PC-3 (cell line): ENCODE results near the gene ATP5PB. TPM values are rescaled to one million over a fixed set of nuclear protein-coding genes. Genes with fewer than 3 reads are reported as not detected.

Source experiments
- ATAC-seq: fragments of 200-7000 bp; cut with Tn5 transposase; 2 replicates; pipeline ENCODE4 v1.9.1; 2020; ENCODE audit warnings: mild to moderate bottlenecking, moderate library complexity
- BruUV-seq: library from RNA; stranded (reverse); fragments of 400-500 nt; replicated peaks from 2 replicates; lab custom pipeline; 2021; lab: Mats Ljungman, UMichigan
- CTCF ChIA-PET: fragments of 300-600 bp; sonication (Branson Sonifier 250); formaldehyde crosslinking; loops from one replicate; lab custom pipeline; 2022; ENCODE audit warnings: antibody characterized with exemption; lab: Charles Lee
- POLR2A ChIA-PET: fragments of 300-600 bp; sonication (Branson Sonifier 250); formaldehyde crosslinking; loops from one replicate; lab custom pipeline; 2022; ENCODE audit warnings: antibody characterized with exemption; ENCODE audit not compliant: unreplicated experiment; lab: Charles Lee
- DNase-seq: peaks from one replicate; pipeline ENCODE4 v3.0.0-alpha.2; 2015
- H2AFZ ChIP-seq: fragments of 300-600 bp; sonication (generic); 2 replicates; pipeline ENCODE4 v1.6.0; 2016; ENCODE audit warnings: antibody characterized with exemption, low read length
- H3F3A ChIP-seq: fragments of 300-600 bp; sonication (generic); one replicate; pipeline ENCODE4 v1.6.0; 2017; ENCODE audit warnings: antibody characterized with exemption, low read length, control low read depth, mild to moderate bottlenecking; ENCODE audit not compliant: unreplicated experiment
- H3K27ac ChIP-seq: fragments of 300-600 bp; sonication (generic); 2 replicates; pipeline ENCODE4 v1.5.1; 2016; ENCODE audit warnings: mild to moderate bottlenecking, low read length
- H3K27me3 ChIP-seq: fragments of 300-600 bp; sonication (generic); 2 replicates; pipeline ENCODE4 v1.6.1; 2016; ENCODE audit warnings: low read length, mixed read lengths
- H3K36me3 ChIP-seq: fragments of 300-600 bp; sonication (generic); 2 replicates; pipeline ENCODE4 v1.6.1; 2016; ENCODE audit warnings: low read depth, mixed run types, low read length, mixed read lengths
- H3K4me1 ChIP-seq: fragments of 300-600 bp; sonication (generic); 2 replicates; pipeline ENCODE4 v1.5.1; 2016; ENCODE audit warnings: low read length; ENCODE audit not compliant: insufficient read depth
- H3K4me2 ChIP-seq: fragments of 300-600 bp; sonication (generic); 2 replicates; pipeline ENCODE4 v1.6.0; 2016; ENCODE audit warnings: low read length
- H3K4me3 ChIP-seq: fragments of 300-600 bp; sonication (generic); 2 replicates; pipeline ENCODE4 v1.5.1; 2016; ENCODE audit warnings: mild to moderate bottlenecking, low read length, mixed read lengths
- H3K79me2 ChIP-seq: fragments of 300-600 bp; sonication (generic); 2 replicates; pipeline ENCODE4 v1.6.1; 2017; ENCODE audit warnings: low read length, mixed read lengths
- H3K9ac ChIP-seq: fragments of 300-600 bp; sonication (generic); 2 replicates; pipeline ENCODE4 v1.6.0; 2016; ENCODE audit warnings: mild to moderate bottlenecking, low read length
- H3K9me2 ChIP-seq: fragments of 300-600 bp; sonication (generic); replicated peaks from 2 replicates; pipeline ENCODE4 v1.6.1; 2016; ENCODE audit warnings: mixed run types, low read length, mixed read lengths
- H3K9me3 ChIP-seq: fragments of 300-600 bp; sonication (generic); 2 replicates; pipeline ENCODE4 v1.6.1; 2016; ENCODE audit warnings: low read length, mixed read lengths
- H4K20me1 ChIP-seq: fragments of 300-600 bp; sonication (generic); 2 replicates; pipeline ENCODE4 v1.6.1; 2016; ENCODE audit warnings: low read length, mixed read lengths
- EZH2 ChIP-seq: fragments of 300-600 bp; sonication (generic); IDR thresholded peaks from one replicate; pipeline ENCODE4 v1.6.1; 2017; ENCODE audit warnings: antibody characterized with exemption, mild to moderate bottlenecking, low read length; ENCODE audit not compliant: unreplicated experiment
- EZH2phosphoT487 ChIP-seq: fragments of 300-600 bp; sonication (generic); IDR thresholded peaks from 2 replicates; pipeline ENCODE4 v1.6.1; 2018; ENCODE audit warnings: mild to moderate bottlenecking, antibody characterized with exemption, low read length, borderline replicate concordance
- intact Hi-C: fragments of 100-400 bp; cut with micrococcal nuclease; formaldehyde crosslinking; loops from 2 replicates; pipeline ENCODE4 v1.9.0; 2023
- total RNA-seq: library from RNA; depleted of rRNA; stranded (reverse); fragments of >200 nt; gene quantifications from 2 replicates; pipeline ENCODE4 v1.2.3, GENCODE V29; 2014
- TF ChIP-seq, protein P1 (sequence below): fragments of 300-600 bp; sonication (generic); conservative IDR thresholded peaks from 2 replicates; pipeline ENCODE4 v1.5.1; 2017; ENCODE audit warnings: antibody characterized with exemption, low read depth, mild to moderate bottlenecking, low read length

ATP5PB gene
- total RNA-seq, 1 experiment from 2014 or later = 612 TPM

DNA sequence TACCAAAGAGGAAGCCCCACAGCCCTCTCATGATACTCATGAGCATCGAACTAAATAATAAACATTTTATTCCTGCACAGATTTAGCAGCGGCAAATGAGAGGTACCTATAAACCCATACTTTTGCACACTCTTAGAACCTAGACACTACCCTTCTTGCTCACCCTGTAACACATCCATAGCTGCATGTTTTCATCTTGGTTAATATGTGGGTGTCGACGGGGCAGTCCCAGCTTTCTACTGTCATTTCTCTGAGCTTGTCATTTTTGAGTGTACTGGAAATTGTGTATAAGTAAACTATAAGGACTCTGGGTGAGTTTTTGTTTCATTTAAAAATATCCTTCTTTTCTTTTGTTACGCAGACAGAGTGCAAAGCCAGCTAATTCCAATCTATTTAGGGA is 47.2 kb upstream of the ATP5PB start:
- H3K27ac ChIP-seq = no peak overlapping the region
- ATAC-seq = no peak
- H3K4me3 ChIP-seq = no peak overlapping the region
- no peak for DNase-seq
- CTCF ChIA-PET = no interaction called here
- H3F3A ChIP-seq = no peaks in the 10 kb centered on the region
- peaks cover 7% of the 10 kb centered on the region; the same call in 1 of the 2 replicates for H3K4me1 ChIP-seq
- H2AFZ ChIP-seq = no peak overlapping the region
- no peaks in the 10 kb centered on the region for H3K79me2 ChIP-seq
- H3K27me3 ChIP-seq = peaks cover 8% of the 10 kb centered on the region
- no peaks in the 10 kb centered on the region for H3K9me3 ChIP-seq
- H3K36me3 ChIP-seq = no peaks in the 10 kb centered on the region
- H3K9ac ChIP-seq = no peak overlapping the region
- POLR2A ChIA-PET = no interaction called here
- no peak overlapping the region for H3K4me2 ChIP-seq
- no peak for TF ChIP-seq EZH2phosphoT487
- no peak for TF ChIP-seq EZH2
- TF ChIP-seq, protein P1, sequence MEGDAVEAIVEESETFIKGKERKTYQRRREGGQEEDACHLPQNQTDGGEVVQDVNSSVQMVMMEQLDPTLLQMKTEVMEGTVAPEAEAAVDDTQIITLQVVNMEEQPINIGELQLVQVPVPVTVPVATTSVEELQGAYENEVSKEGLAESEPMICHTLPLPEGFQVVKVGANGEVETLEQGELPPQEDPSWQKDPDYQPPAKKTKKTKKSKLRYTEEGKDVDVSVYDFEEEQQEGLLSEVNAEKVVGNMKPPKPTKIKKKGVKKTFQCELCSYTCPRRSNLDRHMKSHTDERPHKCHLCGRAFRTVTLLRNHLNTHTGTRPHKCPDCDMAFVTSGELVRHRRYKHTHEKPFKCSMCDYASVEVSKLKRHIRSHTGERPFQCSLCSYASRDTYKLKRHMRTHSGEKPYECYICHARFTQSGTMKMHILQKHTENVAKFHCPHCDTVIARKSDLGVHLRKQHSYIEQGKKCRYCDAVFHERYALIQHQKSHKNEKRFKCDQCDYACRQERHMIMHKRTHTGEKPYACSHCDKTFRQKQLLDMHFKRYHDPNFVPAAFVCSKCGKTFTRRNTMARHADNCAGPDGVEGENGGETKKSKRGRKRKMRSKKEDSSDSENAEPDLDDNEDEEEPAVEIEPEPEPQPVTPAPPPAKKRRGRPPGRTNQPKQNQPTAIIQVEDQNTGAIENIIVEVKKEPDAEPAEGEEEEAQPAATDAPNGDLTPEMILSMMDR = no peak
- intact Hi-C loops = loop anchor here (5.0 kb wide), 1 partner anchor 55 kb away; no protein-coding TSS in a partner anchor
- no peaks in the 10 kb centered on the region for H3K9me2 ChIP-seq
- H4K20me1 ChIP-seq = no peaks in the 10 kb centered on the region
- no TSS peak for BruUV-seq

DNA sequence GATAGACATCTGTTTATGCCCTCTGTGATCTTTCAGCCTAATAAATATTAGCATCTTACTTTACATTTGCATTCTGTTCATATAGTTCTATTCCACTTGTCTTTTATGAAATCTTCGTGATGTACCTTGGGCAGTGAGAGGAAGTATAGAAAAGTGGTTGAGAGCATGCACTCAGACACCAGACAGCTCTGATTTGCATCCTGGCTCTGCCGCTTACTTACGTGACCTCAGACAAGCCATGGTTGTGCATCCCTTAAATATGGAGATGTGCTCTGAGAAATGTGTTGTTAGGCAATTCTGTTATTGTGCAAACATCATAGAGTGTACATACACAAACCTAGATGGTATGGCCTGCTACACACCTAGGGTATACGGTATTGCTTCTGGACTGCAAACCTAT is 44.7 kb upstream of the ATP5PB start:
- ChIA-PET CTCF (no interaction called here), POLR2A (no interaction called here)
- no peak overlapping the region for H3K4me3 ChIP-seq
- no peaks in the 10 kb centered on the region for H3K36me3 ChIP-seq
- no peaks in the 10 kb centered on the region for H3K9me3 ChIP-seq
- no peak for ATAC-seq
- H2AFZ ChIP-seq = no peak overlapping the region
- H3K27ac ChIP-seq = no peak overlapping the region
- TF ChIP-seq, protein P1 = no peak
- no peak for TF ChIP-seq EZH2
- BruUV-seq = no TSS peak
- no peaks in the 10 kb centered on the region for H3K79me2 ChIP-seq
- peaks cover 13% of the 10 kb centered on the region for H3K27me3 ChIP-seq
- intact Hi-C loops = loop anchor here (5.0 kb wide), 1 partner anchor 57 kb away; no protein-coding TSS in a partner anchor
- H3K4me1 ChIP-seq = peaks cover 7% of the 10 kb centered on the region; the same call in 1 of the 2 replicates
- no peak overlapping the region for H3K9ac ChIP-seq
- no peaks in the 10 kb centered on the region for H3F3A ChIP-seq
- no peaks in the 10 kb centered on the region for H3K9me2 ChIP-seq
- DNase-seq = no peak
- H3K4me2 ChIP-seq = no peak overlapping the region
- no peaks in the 10 kb centered on the region for H4K20me1 ChIP-seq

DNA sequence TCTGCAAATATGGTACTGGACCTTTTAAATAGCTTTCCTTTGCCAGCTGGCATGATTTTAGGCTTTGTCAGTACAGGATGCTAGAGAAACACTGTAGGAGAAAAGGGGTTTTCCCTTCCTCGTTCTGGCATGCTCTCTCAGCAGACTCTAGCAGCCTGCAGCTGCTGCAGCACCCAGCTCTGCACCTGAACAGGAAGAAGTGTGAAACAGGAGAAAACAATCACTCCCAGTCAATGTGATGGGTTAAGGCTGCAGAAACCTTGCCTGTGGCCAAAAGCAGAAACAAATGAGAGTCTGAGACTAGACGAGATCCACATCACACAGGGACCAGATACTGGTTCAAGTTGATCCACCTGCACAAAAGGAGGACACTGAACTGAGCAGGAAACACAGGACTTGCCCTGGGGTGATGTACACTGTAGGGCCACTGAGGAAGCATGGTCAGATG is 42.9 kb upstream of the ATP5PB start:
- no peak overlapping the region for H3K9ac ChIP-seq
- no peak overlapping the region for H3K27ac ChIP-seq
- H3K4me3 ChIP-seq = no peak overlapping the region
- H3K9me2 ChIP-seq = no peaks in the 10 kb centered on the region
- intact Hi-C loops = loop anchor here (5.0 kb wide), 1 partner anchor 41 kb away; the partner anchor contains the start of genes ATP5PB and WDR77
- no peaks in the 10 kb centered on the region for H3K36me3 ChIP-seq
- CTCF ChIA-PET = interaction anchor here (1.2 kb wide), 1 partner anchor 17 kb away, joined by 3 read pairs; no protein-coding TSS in a partner anchor
- peak; percentile 59 for DNase-seq
- no peaks in the 10 kb centered on the region for H3K9me3 ChIP-seq
- H3K4me1 ChIP-seq = peaks cover 3% of the 10 kb centered on the region; the same call in 1 of the 2 replicates
- H3K4me2 ChIP-seq = no peak overlapping the region
- BruUV-seq = no TSS peak
- H3F3A ChIP-seq = no peaks in the 10 kb centered on the region
- H3K27me3 ChIP-seq = peaks cover 13% of the 10 kb centered on the region
- no peaks in the 10 kb centered on the region for H4K20me1 ChIP-seq
- ATAC-seq = peak; percentile 95
- TF ChIP-seq EZH2phosphoT487 (no peak), EZH2 (no peak)
- TF ChIP-seq, protein P1 = no peak
- no peak overlapping the region for H2AFZ ChIP-seq
- POLR2A ChIA-PET = interaction anchor here (0.5 kb wide), 2 partner anchors 30 to 442 kb away, joined by 3 read pairs; partner anchors contain the start of gene LRIF1
- no peaks in the 10 kb centered on the region for H3K79me2 ChIP-seq
